ENCODE results near the gene MUC2.
A peak's percentile ranks its signal among the peaks of the same experiment; 100 is the strongest.

Gene MUC2

DNA sequence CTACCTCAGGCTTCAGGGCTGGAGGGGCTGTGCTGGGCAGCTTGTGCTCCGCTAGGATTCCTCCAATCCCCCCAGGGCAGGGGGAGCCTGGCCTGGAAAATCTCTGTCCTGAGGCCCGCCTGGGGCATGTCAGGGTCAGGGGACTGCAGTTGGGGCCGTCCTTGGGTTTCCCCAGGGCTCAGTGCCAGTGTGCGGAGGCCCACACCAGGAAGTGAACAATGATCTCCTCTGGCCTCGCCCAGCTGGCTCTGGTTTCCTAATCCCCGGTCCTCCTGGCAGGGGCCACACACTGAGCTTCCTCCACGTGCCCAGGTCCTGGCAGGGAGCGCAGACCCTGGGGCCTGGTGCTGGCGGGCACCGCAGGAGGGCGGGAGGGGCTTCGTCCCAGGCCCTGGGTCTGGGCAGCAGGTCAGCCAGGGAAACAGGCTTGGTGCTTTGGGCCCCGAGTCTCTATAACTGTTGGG, 1.4 kb upstream of the MUC2 start:
- DNase-seq, result peak; percentile 75

DNA sequence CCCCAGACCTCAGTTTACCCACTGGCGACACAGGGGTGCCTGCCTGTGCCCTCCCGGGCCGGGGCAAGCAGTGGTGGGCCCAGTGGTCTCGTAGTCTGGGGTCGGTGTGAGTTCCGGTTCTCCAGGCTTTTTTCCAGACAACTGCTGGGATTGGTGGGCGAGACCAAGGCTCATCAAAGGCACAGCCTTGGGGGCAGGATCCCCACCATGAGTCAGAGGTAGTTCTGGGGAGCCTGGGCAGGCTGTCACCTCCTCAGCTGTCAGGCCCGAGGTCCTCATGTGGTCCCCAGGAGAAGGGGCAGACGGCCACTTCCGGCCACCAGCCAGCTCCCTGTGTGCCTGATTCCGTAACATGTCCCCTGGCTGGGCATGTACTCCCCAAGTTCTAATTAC, 827 bp upstream of the MUC2 start:
- DNase-seq, result peak; percentile 21

GRCh38 chr11:1075341-1075911, 752 bp downstream of the MUC2 start:
- peak; percentile 13 for DNase-seq

DNA sequence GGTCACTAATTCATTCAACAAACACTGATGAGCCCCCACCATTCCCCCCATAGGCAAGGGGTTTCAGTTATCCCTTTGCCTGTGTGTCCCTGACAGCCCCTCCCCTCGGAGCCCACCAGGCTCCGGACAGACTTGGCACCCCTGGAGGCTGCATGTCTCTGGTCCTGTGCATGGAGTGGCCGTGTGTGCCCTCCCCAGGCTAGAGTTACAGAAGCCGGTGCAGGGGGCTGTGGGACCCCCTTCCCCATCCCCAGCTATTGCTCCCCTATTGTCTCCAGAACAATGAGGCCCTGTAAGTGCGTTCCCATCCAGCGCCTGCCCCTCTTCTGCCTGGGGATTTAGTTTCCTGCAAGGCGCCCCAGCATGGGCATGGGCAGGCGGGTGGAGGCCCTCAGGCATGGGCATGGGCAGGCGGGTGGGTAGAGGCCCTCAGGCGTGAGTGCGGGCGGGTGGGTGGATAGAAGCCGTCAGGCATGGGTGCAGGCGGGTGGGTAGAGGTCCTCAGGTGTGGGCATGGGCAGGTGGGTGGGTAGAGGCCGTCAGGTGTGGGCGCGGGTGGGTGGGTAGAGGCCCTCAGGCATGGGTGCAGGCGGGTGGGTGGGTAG, 1.5 kb downstream of the MUC2 start:
- DNase-seq, result peak; percentile 12

DNA sequence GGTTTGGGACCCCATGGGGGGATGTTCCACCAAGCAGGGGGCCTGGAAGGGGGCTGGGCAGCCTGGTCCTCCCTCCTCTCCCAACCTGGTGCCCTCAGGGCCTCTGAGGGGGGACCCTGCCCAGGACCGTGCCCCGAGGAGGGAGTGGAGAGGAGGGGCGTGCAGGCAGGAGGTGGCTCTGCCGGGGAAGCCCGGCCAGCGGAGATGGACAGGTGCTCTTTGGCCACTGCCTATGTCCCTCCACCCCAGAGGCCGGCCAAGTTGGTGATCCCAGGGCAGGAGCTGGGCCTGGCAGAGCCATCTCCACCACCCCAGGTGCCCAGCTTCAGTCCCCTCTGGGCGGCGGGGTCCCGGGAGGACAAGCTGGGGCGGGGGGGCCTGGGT, 2.4 kb downstream of the MUC2 start:
- peak; percentile 14 for DNase-seq

GRCh38 chr11:1077417-1078119, 2.9 kb downstream of the MUC2 start:
- DNase-seq, result peak; percentile 12

DNA sequence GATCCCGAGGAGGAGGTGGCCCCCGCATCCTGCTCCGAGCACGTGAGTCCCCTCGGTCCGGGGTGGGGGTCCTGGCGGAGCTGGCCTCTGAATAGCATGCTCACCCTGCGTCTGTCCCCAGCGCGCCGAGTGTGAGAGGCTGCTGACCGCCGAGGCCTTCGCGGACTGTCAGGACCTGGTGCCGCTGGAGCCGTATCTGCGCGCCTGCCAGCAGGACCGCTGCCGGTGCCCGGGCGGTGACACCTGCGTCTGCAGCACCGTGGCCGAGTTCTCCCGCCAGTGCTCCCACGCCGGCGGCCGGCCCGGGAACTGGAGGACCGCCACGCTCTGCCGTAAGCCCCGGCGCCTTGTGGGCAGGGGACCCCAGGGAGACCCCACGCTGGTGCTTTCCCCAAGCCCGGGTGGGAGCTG, 3.5 kb downstream of the MUC2 start:
- DNase-seq, result no peak

- no peak for DNase-seq
These were observed 7.1 kb downstream of the MUC2 start for GRCh38 chr11:1081601-1082311.

- no peak for DNase-seq
These were observed 7.7 kb downstream of the MUC2 start for GRCh38 chr11:1082346-1082727.

GRCh38 chr11:1082728-1083620, 8.3 kb downstream of the MUC2 start:
- no peak for DNase-seq

DNA sequence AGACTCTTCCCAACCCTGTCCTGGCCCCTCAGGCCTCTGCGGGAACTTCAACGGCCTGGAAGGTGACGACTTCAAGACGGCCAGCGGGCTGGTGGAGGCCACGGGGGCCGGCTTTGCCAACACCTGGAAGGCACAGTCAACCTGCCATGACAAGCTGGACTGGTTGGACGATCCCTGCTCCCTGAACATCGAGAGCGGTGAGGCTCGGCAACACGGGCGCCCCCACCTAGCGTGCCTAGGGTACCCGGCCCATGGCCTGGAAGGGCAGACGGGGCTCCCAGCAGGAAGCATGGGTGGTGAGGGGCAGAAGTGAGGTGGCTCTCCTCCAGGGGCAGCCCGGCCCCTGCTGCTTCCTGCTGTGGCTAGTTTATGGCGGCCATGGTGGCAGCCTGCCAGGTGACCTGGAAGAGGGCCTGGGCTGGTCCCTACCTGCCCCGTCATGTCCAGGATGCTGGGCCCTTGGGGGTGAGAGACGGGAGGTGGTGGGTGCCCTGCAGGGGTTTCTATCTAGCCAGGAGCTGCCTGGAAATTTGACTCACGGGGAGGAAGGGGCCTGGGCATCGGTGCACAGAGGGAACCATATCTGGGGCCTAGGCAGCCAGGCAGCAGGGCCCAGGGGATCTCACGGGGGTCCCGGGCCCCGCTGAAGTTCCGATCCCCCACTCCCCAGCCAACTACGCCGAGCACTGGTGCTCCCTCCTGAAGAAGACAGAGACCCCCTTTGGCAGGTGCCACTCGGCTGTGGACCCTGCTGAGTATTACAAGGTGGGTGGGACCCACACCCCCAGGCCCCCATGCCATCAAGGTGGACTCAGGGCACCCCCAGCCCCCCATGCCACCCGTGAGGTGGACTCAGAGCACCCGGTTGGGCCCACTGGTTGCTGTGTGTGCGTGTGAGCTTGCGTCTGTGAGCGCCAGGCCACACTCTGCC, 9.2 kb downstream of the MUC2 start:
- no peak for DNase-seq

GRCh38 chr11:1084561-1085439, 10.1 kb downstream of the MUC2 start:
- DNase-seq, result no peak

GRCh38 chr11:1085440-1086170, 10.9 kb downstream of the MUC2 start:
- no peak for DNase-seq

DNA sequence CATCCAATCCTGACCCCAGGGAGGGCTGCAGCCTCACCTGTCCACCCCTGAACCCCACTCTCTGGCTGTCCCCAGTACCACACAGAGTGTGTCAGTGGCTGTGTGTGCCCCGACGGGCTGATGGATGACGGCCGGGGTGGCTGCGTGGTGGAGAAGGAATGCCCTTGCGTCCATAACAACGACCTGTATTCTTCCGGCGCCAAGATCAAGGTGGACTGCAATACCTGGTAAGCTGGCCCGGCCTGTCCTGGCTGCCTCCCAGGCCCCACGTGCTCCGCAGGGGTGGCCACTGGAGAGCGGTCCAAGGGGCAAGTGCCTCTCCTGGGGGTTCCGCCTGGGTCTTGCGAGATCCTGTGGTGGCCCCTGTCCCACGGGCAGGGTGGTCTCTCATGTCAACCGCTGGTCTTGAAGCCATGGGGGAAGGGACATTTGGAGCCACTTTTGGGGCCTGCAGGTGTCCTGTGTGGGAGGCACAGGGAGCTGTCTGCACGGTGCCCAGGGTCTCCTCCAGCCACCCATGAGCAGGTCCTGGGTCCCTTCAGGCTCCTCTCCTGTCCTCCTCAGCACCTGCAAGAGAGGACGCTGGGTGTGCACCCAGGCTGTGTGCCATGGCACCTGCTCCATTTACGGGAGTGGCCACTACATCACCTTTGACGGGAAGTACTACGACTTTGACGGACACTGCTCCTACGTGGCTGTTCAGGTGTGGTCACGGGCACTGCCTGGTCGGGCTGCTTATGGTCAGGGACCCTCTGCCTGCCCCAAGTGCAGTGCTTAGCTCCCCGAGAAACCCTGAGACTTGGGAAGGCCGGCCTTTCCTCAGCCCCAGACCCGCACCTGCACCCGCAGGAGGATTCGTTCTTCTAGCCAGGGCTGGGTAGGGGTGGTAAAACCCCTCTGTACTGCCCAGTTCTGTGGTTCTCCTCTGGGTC, 11.8 kb downstream of the MUC2 start:
- DNase-seq, result no peak

GRCh38 chr11:1087279-1087960, 12.7 kb downstream of the MUC2 start:
- no peak for DNase-seq

DNA sequence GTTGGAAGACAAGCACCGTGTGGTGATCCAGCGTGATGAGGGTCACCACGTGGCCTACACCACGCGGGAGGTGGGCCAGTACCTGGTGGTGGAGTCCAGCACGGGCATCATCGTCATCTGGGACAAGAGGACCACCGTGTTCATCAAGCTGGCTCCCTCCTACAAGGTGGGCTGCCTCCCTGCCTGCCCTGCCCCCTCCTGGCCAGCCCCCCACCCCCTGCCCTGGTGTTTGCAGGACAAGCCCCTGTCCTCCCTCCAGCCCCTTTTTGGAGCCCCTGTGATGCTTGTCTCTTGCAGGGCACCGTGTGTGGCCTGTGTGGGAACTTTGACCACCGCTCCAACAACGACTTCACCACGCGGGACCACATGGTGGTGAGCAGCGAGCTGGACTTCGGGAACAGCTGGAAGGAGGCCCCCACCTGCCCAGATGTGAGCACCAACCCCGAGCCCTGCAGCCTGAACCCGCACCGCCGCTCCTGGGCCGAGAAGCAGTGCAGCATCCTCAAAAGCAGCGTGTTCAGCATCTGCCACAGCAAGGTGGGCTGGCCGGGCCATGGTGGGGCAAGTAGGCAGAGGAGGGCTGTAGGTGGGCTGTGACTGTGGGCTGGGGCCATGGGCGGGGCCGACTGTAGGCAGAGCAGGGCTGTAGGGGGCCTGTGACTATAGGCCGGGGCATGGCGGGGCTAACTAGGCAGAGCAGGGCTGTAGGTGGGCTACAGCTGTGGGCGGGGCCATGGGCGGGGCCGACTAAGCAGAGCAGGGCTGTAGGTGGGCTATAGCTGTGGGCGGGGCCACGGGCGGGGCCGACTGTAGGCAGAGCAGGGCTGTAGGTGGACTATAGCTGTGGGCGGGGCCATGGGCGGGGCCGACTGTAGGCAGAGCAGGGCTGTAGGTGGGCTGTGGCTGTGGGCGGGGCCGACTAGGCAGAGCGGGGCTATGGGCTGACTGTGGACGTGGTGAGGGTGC, 13.6 kb downstream of the MUC2 start:
- no peak for DNase-seq

All from femur (tissue), 1 donor.